Mesodermal cell (in vitro differentiated cells): ENCODE results near the gene OR2T2. TPM values are rescaled to one million over a fixed set of nuclear protein-coding genes. Genes with fewer than 3 reads are reported as not detected.
"Not testable (repeated sequence)": the region's sequence is repeated elsewhere in the genome, so short reads cannot be mapped to it uniquely, and the experiment has no call there.

Source experiments
- H3K27ac ChIP-seq: 2 replicates; pipeline ENCODE4 v1.7.0; 2013; ENCODE audit warnings: mild to moderate bottlenecking, low read depth, low read length, moderate library complexity; ENCODE audit not compliant: severe bottlenecking
- H3K36me3 ChIP-seq: 2 replicates; pipeline ENCODE4 v1.7.1; 2013; ENCODE audit warnings: mild to moderate bottlenecking, low read length, moderate library complexity; ENCODE audit not compliant: control insufficient read depth, insufficient read depth
- H3K4me1 ChIP-seq: one replicate; pipeline ENCODE4 v1.7.1; 2013; ENCODE audit warnings: mild to moderate bottlenecking, low read length; ENCODE audit not compliant: insufficient read depth, control insufficient read depth, poor library complexity, severe bottlenecking
- H3K4me3 ChIP-seq: 2 replicates; pipeline ENCODE4 v1.7.0; 2013; ENCODE audit warnings: low read length, control low read depth, mild to moderate bottlenecking; ENCODE audit not compliant: insufficient read depth, poor library complexity, severe bottlenecking; ENCODE audit errors: extremely low read depth
- H3K9me3 ChIP-seq: 2 replicates; pipeline ENCODE4 v1.7.1; 2013; ENCODE audit warnings: mild to moderate bottlenecking, low read length, moderate library complexity; ENCODE audit not compliant: control insufficient read depth
- WGBS, 2 experiments: methylation state at CpG; one replicate each; pipeline ENCODE4 v1.1.5; 2013; ENCODE audit warnings: missing lambda C conversion rate in 2 of 2; ENCODE audit not compliant: insufficient coverage in 2 of 2; 5-methylcytosine and 5-hydroxymethylcytosine counted together
- polyA plus RNA-seq, 2 experiments: library from polyadenylated mRNA; stranded (reverse); fragments of 50-300 nt; gene quantifications; one replicate each; pipeline ENCODE4 v1.2.3, GENCODE V29; 2013

The OR2T2 gene
- not detected for polyA plus RNA-seq (2013, experiment 1 of 2)
- not detected for polyA plus RNA-seq (2013, experiment 2 of 2)

GRCh38 chr1:248445399-248445798, at the start of gene OR2T2:
Gene OR2T2 (plus strand): TSS chr1:248445637. CDS start chr1:248452798, 7,161 bp downstream.
- not testable (repeated sequence) for H3K4me3 ChIP-seq, H3K27ac ChIP-seq
- no CpG with 5 or more reads among the region's 2 CpGs for WGBS, 2 experiments

GRCh38 chr1:248402748-248403147, 42.7 kb upstream of the OR2T2 start, which contains the start of gene OR2T1:
Gene OR2T1 (plus strand): TSS chr1:248403048. CDS start chr1:248406148, 3,100 bp downstream.
- Histone ChIP-seq H3K27ac (no peak within 1 kb of the TSS), H3K36me3 (no peaks in the 10 kb centered on the region), H3K4me1 (no peaks in the 10 kb centered on the region), H3K9me3 (peaks cover 51% of the 10 kb centered on the region), H3K4me3 (no peak within 1 kb of the TSS)
- WGBS, 2 experiments: no CpG with 5 or more reads among the region's 3 CpGs

More at GRCh38 chr1:248445399-248445798, at the start of gene OR2T2:
- H3K36me3 ChIP-seq, H3K9me3 ChIP-seq, H3K4me1 ChIP-seq: not testable (repeated sequence)

GRCh38 chr1:248404024-248404423, 41.4 kb upstream of the OR2T2 start:
- no peak overlapping the region for H3K27ac ChIP-seq
- no peaks in the 10 kb centered on the region for H3K4me1 ChIP-seq
- no peaks in the 10 kb centered on the region for H3K36me3 ChIP-seq
- H3K4me3 ChIP-seq: no peak overlapping the region
- 54 to 77% methylated on average over 2 to 3 of the region's 6 CpGs for WGBS, 2 experiments
- H3K9me3 ChIP-seq: peaks cover 49% of the 10 kb centered on the region

GRCh38 chr1:248406721-248407692, 38.4 kb upstream of the OR2T2 start:
- Histone ChIP-seq H3K36me3 (no peaks in the 10 kb centered on the region), H3K4me3 (no peak overlapping the region), H3K27ac (no peak overlapping the region), H3K4me1 (no peaks in the 10 kb centered on the region), H3K9me3 (peaks cover 41% of the 10 kb centered on the region)
- WGBS, 2 experiments: 45 to 71% methylated on average over 6 of the region's 8 CpGs

GRCh38 chr1:248416226-248416625, 29.2 kb upstream of the OR2T2 start:
- Histone ChIP-seq H3K4me1 (no peaks in the 10 kb centered on the region), H3K9me3 (peaks cover 69% of the 10 kb centered on the region)
- WGBS, 2 experiments: 14 to 43% methylated on average over 2 of the region's 3 CpGs

GRCh38 chr1:248417854-248418253, 27.6 kb upstream of the OR2T2 start:
- Histone ChIP-seq H3K4me3 (no peak overlapping the region), H3K9me3 (peaks cover 57% of the 10 kb centered on the region), H3K27ac (no peak overlapping the region), H3K4me1 (no peaks in the 10 kb centered on the region), H3K36me3 (no peaks in the 10 kb centered on the region)
- 57% methylated on average over 2 of the region's 2 CpGs; no CpG with 5 or more reads in 1 of the 2 experiments for WGBS, 2 experiments

More at GRCh38 chr1:248416226-248416625, 29.2 kb upstream of the OR2T2 start:
- no peak overlapping the region for H3K4me3 ChIP-seq
- H3K27ac ChIP-seq: no peak overlapping the region
- no peaks in the 10 kb centered on the region for H3K36me3 ChIP-seq

- no CpG with 5 or more reads among the region's 1 CpG for WGBS, 2 experiments
- Histone ChIP-seq H3K36me3 (no peaks in the 10 kb centered on the region), H3K27ac (no peak overlapping the region), H3K4me1 (no peaks in the 10 kb centered on the region), H3K4me3 (no peak overlapping the region), H3K9me3 (peaks cover 64% of the 10 kb centered on the region)
Measured at GRCh38 chr1:248421384-248421783, 24.1 kb upstream of the OR2T2 start.

GRCh38 chr1:248427526-248428191, 17.8 kb upstream of the OR2T2 start:
- WGBS, 2 experiments: 0 to 63% methylated on average over 1 to 3 of the region's 3 CpGs
- H3K9me3 ChIP-seq: peaks cover 33% of the 10 kb centered on the region
- H3K27ac ChIP-seq, H3K4me1 ChIP-seq, H3K36me3 ChIP-seq, H3K4me3 ChIP-seq: not testable (repeated sequence)

- H3K4me3 ChIP-seq, H3K36me3 ChIP-seq, H3K4me1 ChIP-seq, H3K27ac ChIP-seq: not testable (repeated sequence)
- WGBS, 2 experiments: 43 to 67% methylated on average over 1 of the region's 3 CpGs
- H3K9me3 ChIP-seq: peaks cover 29% of the 10 kb centered on the region
Measured at GRCh38 chr1:248428192-248428533, 17.3 kb upstream of the OR2T2 start.

- not testable (repeated sequence) for H3K27ac ChIP-seq, H3K36me3 ChIP-seq, H3K4me1 ChIP-seq, H3K4me3 ChIP-seq
- WGBS, 2 experiments: 72% methylated on average over 4 of the region's 11 CpGs; no CpG with 5 or more reads in 1 of the 2 experiments
- H3K9me3 ChIP-seq: peaks cover 13% of the 10 kb centered on the region
Measured at GRCh38 chr1:248431683-248432082, 13.8 kb upstream of the OR2T2 start.
